HCT116 (cell line): Measurements from ENCODE around the gene FASN. TPM values are rescaled to one million over a fixed set of nuclear protein-coding genes. Genes with fewer than 3 reads are reported as not detected.
A peak's percentile ranks its signal among the peaks of the same experiment; 100 is the strongest.

Experiments used
- ATAC-seq: fragments of 200-7000 bp; cut with Tn5 transposase; 2 replicates; pipeline ENCODE4 v1.9.1; 2020; ENCODE audit warnings: mild to moderate bottlenecking, moderate library complexity
- BruUV-seq: library from RNA; stranded (reverse); fragments of 400-500 nt; replicated peaks from 2 replicates; lab custom pipeline; 2021; lab: Mats Ljungman, UMichigan
- CTCF ChIA-PET: fragments of 300-600 bp; sonication (Branson Sonifier 250); formaldehyde crosslinking; loops from one replicate; lab custom pipeline; 2021; ENCODE audit warnings: antibody characterized with exemption; lab: Charles Lee
- POLR2A ChIA-PET: fragments of 300-600, 350-600 bp; sonication (Branson Sonifier 250); formaldehyde crosslinking; loops from one replicate; lab custom pipeline; 2021; ENCODE audit warnings: antibody characterized with exemption; lab: Charles Lee
- RAD21 ChIA-PET, 2 experiments: fragments of 300-600 bp; sonication (Branson Sonifier 250); formaldehyde crosslinking; loops; one replicate each; lab custom pipeline; 2023; ENCODE audit warnings: low total read pairs in 2 of 2; ENCODE audit not compliant: uncharacterized antibody in 2 of 2, unreplicated experiment in 2 of 2, low non-redundant PET in 1 of 2; lab: Charles Lee
- DNase-seq: peaks from one replicate; pipeline ENCODE4 v3.0.0-alpha.2; 2010; ENCODE audit warnings: low read depth, low spot score
- H2AFZ ChIP-seq: fragments of 200-600 bp; shearing (Covaris generic), sonication (generic); 2 replicates; pipeline ENCODE4 v1.6.1; 2017; ENCODE audit warnings: low read depth, mixed run types, mixed read lengths, antibody characterized with exemption, low read length; ENCODE audit not compliant: poor library complexity, severe bottlenecking
- H3K27ac ChIP-seq: 2 replicates; pipeline ENCODE4 v1.5.1; 2012; ENCODE audit warnings: low read depth, low read length
- H3K27me3 ChIP-seq: fragments of 200-600 bp; sonication (generic); 2 replicates; pipeline ENCODE4 v1.6.1; 2016; ENCODE audit warnings: mixed run types, low read length, mixed read lengths; ENCODE audit not compliant: insufficient read depth
- H3K36me3 ChIP-seq, 2 experiments: fragments of 200-500 bp in 1 of 2; fragments of 200-600 bp in 1 of 2; sonication (Bioruptor generic) in 1 of 2; sonication (generic) in 1 of 2; 2 replicates each; pipeline versions ENCODE4 v1.5.1 to v1.6.1; 2014 to 2016; ENCODE audit warnings: low read length in 2 of 2, inconsistent platforms in 1 of 2, mixed read lengths in 1 of 2, mixed run types in 1 of 2; ENCODE audit not compliant: insufficient read depth in 2 of 2, control insufficient read depth in 1 of 2
- H3K4me1 ChIP-seq, 2 experiments: fragments of 200-600 bp in 1 of 2; sonication (generic) in 1 of 2; 2 replicates each; pipeline versions ENCODE4 v1.5.1 to v1.6.1; 2012 to 2017; ENCODE audit warnings: low read length in 2 of 2, inconsistent platforms in 1 of 2, mild to moderate bottlenecking in 1 of 2, mixed read lengths in 1 of 2, mixed run types in 1 of 2, moderate library complexity in 1 of 2; ENCODE audit not compliant: insufficient read depth in 2 of 2, control insufficient read depth in 1 of 2
- H3K4me2 ChIP-seq: fragments of 200-600 bp; sonication (generic); 2 replicates; pipeline ENCODE4 v1.6.1; 2017; ENCODE audit warnings: mixed run types, low read length, mixed read lengths
- H3K4me3 ChIP-seq, 2 experiments: fragments of 200-600 bp in 1 of 2; sonication (generic) in 1 of 2; replicated peaks in 1 of 2; 2 replicates each; pipeline ENCODE4 v1.5.1; 2011 to 2016; ENCODE audit warnings: low read length in 2 of 2, control low read depth in 1 of 2, low read depth in 1 of 2, mild to moderate bottlenecking in 1 of 2, mixed read lengths in 1 of 2, mixed run types in 1 of 2
- H3K79me2 ChIP-seq: fragments of 200-600 bp; sonication (generic); 2 replicates; pipeline ENCODE4 v1.6.1; 2017; ENCODE audit warnings: mild to moderate bottlenecking, mixed run types, low read length, moderate library complexity, mixed read lengths; ENCODE audit not compliant: insufficient read depth
- H3K9ac ChIP-seq: fragments of 200-600 bp; sonication (generic); 2 replicates; pipeline ENCODE4 v1.6.1; 2016; ENCODE audit warnings: low read length, mixed read lengths
- H3K9me2 ChIP-seq: fragments of 200-600 bp; sonication (generic), shearing (Covaris generic); 2 replicates; pipeline ENCODE4 v1.6.1; 2017; ENCODE audit warnings: mixed run types, mild to moderate bottlenecking, moderate library complexity; ENCODE audit not compliant: insufficient read depth
- H3K9me3 ChIP-seq, 2 experiments: fragments of 200-500 bp in 1 of 2; fragments of 200-600 bp in 1 of 2; sonication (Bioruptor generic) in 1 of 2; sonication (generic) in 1 of 2; 2 replicates each; pipeline ENCODE4 v1.6.1; 2014 to 2017; ENCODE audit warnings: low read length in 2 of 2, mixed read lengths in 2 of 2, inconsistent platforms in 1 of 2, low read depth in 1 of 2, mild to moderate bottlenecking in 1 of 2, mixed run types in 1 of 2, moderate library complexity in 1 of 2; ENCODE audit not compliant: control insufficient read depth in 1 of 2, insufficient read depth in 1 of 2
- H4K20me1 ChIP-seq: fragments of 200-600 bp; sonication (generic), shearing (Covaris generic); 2 replicates; pipeline ENCODE4 v1.6.1; 2017; ENCODE audit warnings: mixed run types, mild to moderate bottlenecking, moderate library complexity; ENCODE audit not compliant: insufficient read depth
- EGR1 ChIP-seq: IDR thresholded peaks from 2 replicates; pipeline ENCODE4 v1.6.1; 2012; ENCODE audit warnings: low read depth
- ELF1 ChIP-seq: IDR thresholded peaks from 2 replicates; pipeline ENCODE4 v1.6.1; 2012; ENCODE audit warnings: low read depth, borderline replicate concordance
- EZH2phosphoT487 ChIP-seq: fragments of 200-600 bp; IDR thresholded peaks from 2 replicates; pipeline ENCODE4 v1.6.1; 2018; ENCODE audit warnings: antibody characterized with exemption, borderline replicate concordance
- JUND ChIP-seq: IDR thresholded peaks from 2 replicates; pipeline ENCODE4 v1.6.1; 2012
- MAX ChIP-seq: IDR thresholded peaks from 2 replicates; pipeline ENCODE4 v1.6.1; 2012
- POLR2A ChIP-seq: IDR thresholded peaks from 2 replicates; pipeline ENCODE4 v1.7.0; 2011; ENCODE audit warnings: borderline replicate concordance; ENCODE audit not compliant: insufficient read depth, insufficient read length; ENCODE audit errors: extremely low read depth
- RAD21 ChIP-seq: IDR thresholded peaks from 2 replicates; pipeline ENCODE4 v1.6.1; 2012; ENCODE audit warnings: low read depth, mild to moderate bottlenecking
- SIN3A ChIP-seq: IDR thresholded peaks from 2 replicates; pipeline ENCODE4 v1.6.1; 2012; ENCODE audit warnings: low read depth
- SRF ChIP-seq: IDR thresholded peaks from 2 replicates; pipeline ENCODE4 v1.6.1; 2012; ENCODE audit warnings: low read depth
- TCF7L2 ChIP-seq: IDR thresholded peaks from 2 replicates; pipeline ENCODE4 v1.7.0; 2011; ENCODE audit warnings: borderline replicate concordance, inconsistent platforms; ENCODE audit not compliant: insufficient read depth, insufficient read length; ENCODE audit errors: extremely low read depth
- intact Hi-C: fragments of 100-400 bp; cut with micrococcal nuclease; formaldehyde crosslinking; loops from 2 replicates; pipeline ENCODE4 v1.10.0; 2022
- total RNA-seq: library from RNA; stranded (reverse); gene quantifications from one replicate; pipeline ENCODE4 v1.2.1, GENCODE V29; 2021; ENCODE audit not compliant: unreplicated experiment

The FASN gene
- total RNA-seq, 1 experiment from 2014 or later: 754 TPM

- TF ChIP-seq EZH2phosphoT487 (no peak), RAD21 (no peak), SRF (no peak), SIN3A (no peak), TCF7L2 (no peak), JUND (no peak)
- H2AFZ ChIP-seq: no peak overlapping the region
- peaks cover 86 to 96% of the 10 kb centered on the region in 2 experiments for H3K36me3 ChIP-seq
- H3K4me3 ChIP-seq: no peak overlapping the region
- no peak overlapping the region for H3K9ac ChIP-seq
- H3K9me2 ChIP-seq: no peaks in the 10 kb centered on the region
- H3K27ac ChIP-seq: peak overlapping the region; percentile 34; the same call in 1 of the 2 replicates
- ATAC-seq: no peak
- ChIA-PET RAD21 (no interaction called here), CTCF (no interaction called here), POLR2A (no interaction called here)
- no peaks in the 10 kb centered on the region for H3K9me3 ChIP-seq
- H3K27me3 ChIP-seq: no peaks in the 10 kb centered on the region
- peaks cover 9% of the 10 kb centered on the region; the same call in 1 of the 2 replicates for H4K20me1 ChIP-seq
- no peak overlapping the region for H3K4me2 ChIP-seq
- no TSS peak for BruUV-seq
- intact Hi-C loops: no loop called here
- peaks cover 5 to 8% of the 10 kb centered on the region in 2 experiments for H3K4me1 ChIP-seq
- DNase-seq: no peak
- peaks cover 93% of the 10 kb centered on the region for H3K79me2 ChIP-seq
Measured at GRCh38 chr17:82091264-82092066, 6.6 kb downstream of the FASN start.

- POLR2A ChIA-PET: no interaction called here
- peaks cover 92% of the 10 kb centered on the region for H3K79me2 ChIP-seq
- H4K20me1 ChIP-seq: peaks cover 9% of the 10 kb centered on the region; the same call in 1 of the 2 replicates
Measured at GRCh38 chr17:82090549-82091263, 7.3 kb downstream of the FASN start.

More at GRCh38 chr17:82090549-82091263, 7.3 kb downstream of the FASN start:
- no peak overlapping the region for H3K4me2 ChIP-seq
- intact Hi-C loops: no loop called here
- H3K4me3 ChIP-seq: no peak overlapping the region
- H3K9me2 ChIP-seq: no peaks in the 10 kb centered on the region
- no peak for TF ChIP-seq EGR1
- TF ChIP-seq ELF1: no peak
- TF ChIP-seq SRF: no peak
- no peak for TF ChIP-seq POLR2A
- no peak for TF ChIP-seq MAX
- H3K27me3 ChIP-seq: no peaks in the 10 kb centered on the region
- ChIA-PET CTCF (no interaction called here), RAD21 (no interaction called here)
- H3K4me1 ChIP-seq: peaks cover 0 to under 1% of the 10 kb centered on the region in 2 experiments; a peak in 1 of 4 replicates
- H3K27ac ChIP-seq: no peak overlapping the region
- H3K36me3 ChIP-seq: peaks cover 86 to 96% of the 10 kb centered on the region in 2 experiments
- no peak for ATAC-seq
- BruUV-seq: no TSS peak
- no peak for DNase-seq
- no peak overlapping the region for H2AFZ ChIP-seq
- no peaks in the 10 kb centered on the region for H3K9me3 ChIP-seq
- H3K9ac ChIP-seq: no peak overlapping the region
